Memory B cell (primary cell): Measurements from ENCODE around the gene CAVIN3.

Experiments used
- ATAC-seq: fragments of 150-1000 bp; cut with Tn5 transposase; 2 replicates; pipeline ENCODE4 v1.10.0; 2021; ENCODE audit warnings: low read depth, mild to moderate bottlenecking, moderate library complexity
- DNase-seq, 2 donors: peaks; one replicate each; pipeline ENCODE4 v3.0.0; 2022; ENCODE audit warnings: low spot score in 2 of 2
- H3K27ac Mint-ChIP-seq: one replicate; pipeline ENCODE4 v1.8.0; 2022; ENCODE audit warnings: mild to moderate bottlenecking, moderate library complexity, mixed read lengths
- H3K27me3 Mint-ChIP-seq: one replicate; pipeline ENCODE4 v1.8.0; 2022; ENCODE audit warnings: mixed read lengths
- H3K36me3 Mint-ChIP-seq: one replicate; pipeline ENCODE4 v1.8.0; 2022; ENCODE audit warnings: mild to moderate bottlenecking, mixed read lengths
- H3K4me1 Mint-ChIP-seq: one replicate; pipeline ENCODE4 v1.8.0; 2022; ENCODE audit warnings: mixed read lengths
- H3K4me3 Mint-ChIP-seq: one replicate; pipeline ENCODE4 v1.8.0; 2022; ENCODE audit warnings: mild to moderate bottlenecking, moderate library complexity, mixed read lengths
- H3K9me3 Mint-ChIP-seq: one replicate; pipeline ENCODE4 v1.8.0; 2022; ENCODE audit warnings: mixed read lengths

Gene CAVIN3

GRCh38 chr11:6271598-6271997 lies 48.7 kb downstream of the CAVIN3 start:
- Mint-ChIP-seq H3K4me3 (no peak overlapping the region), H3K4me1 (no peaks in the 10 kb centered on the region), H3K27me3 (peaks cover 25% of the 10 kb centered on the region), H3K36me3 (no peaks in the 10 kb centered on the region), H3K27ac (no peak overlapping the region), H3K9me3 (peaks cover 2% of the 10 kb centered on the region)
- no peak for ATAC-seq
- DNase-seq = no peak

- Mint-ChIP-seq H3K4me1 (no peaks in the 10 kb centered on the region), H3K9me3 (no peaks in the 10 kb centered on the region), H3K27me3 (peaks cover 27% of the 10 kb centered on the region), H3K27ac (no peak overlapping the region), H3K36me3 (no peaks in the 10 kb centered on the region), H3K4me3 (peak overlapping the region; percentile 6)
- no peak for ATAC-seq
- DNase-seq = no peak
These were observed 49.6 kb downstream of the CAVIN3 start for GRCh38 chr11:6270584-6271246.

- Mint-ChIP-seq H3K36me3 (no peaks in the 10 kb centered on the region), H3K9me3 (no peaks in the 10 kb centered on the region), H3K27ac (no peak overlapping the region), H3K27me3 (peaks cover 27% of the 10 kb centered on the region), H3K4me1 (no peaks in the 10 kb centered on the region), H3K4me3 (no peak overlapping the region)
- ATAC-seq (no peak), DNase-seq (no peak)
These were observed 50.3 kb downstream of the CAVIN3 start for GRCh38 chr11:6269994-6270393.
